SU-DHL-6 (cell line): ENCODE measurements around the gene LTBP1.

ENCODE experiments used
- CTCF ChIP-seq: fragments of 200-600 bp; sonication (generic); IDR thresholded peaks from one replicate; pipeline ENCODE4 v1.5.1; 2017; ENCODE audit warnings: antibody characterized with exemption, mild to moderate bottlenecking, low read length, moderate library complexity; ENCODE audit not compliant: insufficient read depth, poor library complexity, severe bottlenecking
- EZH2phosphoT487 ChIP-seq: fragments of 200-600 bp; sonication (generic), shearing (Covaris generic); conservative IDR thresholded peaks from 2 replicates; pipeline ENCODE4 v1.6.1; 2018; ENCODE audit warnings: mild to moderate bottlenecking, antibody characterized with exemption, low read length, moderate library complexity, mixed read lengths

GRCh38 chr2:33340280-33340679 is 393.5 kb downstream of the LTBP1 start:
- no peak for TF ChIP-seq EZH2phosphoT487
- no peak for TF ChIP-seq CTCF
